HCT116 (cell line): ENCODE results near the gene ERCC4. TPM values are rescaled to one million over a fixed set of nuclear protein-coding genes. Genes with fewer than 3 reads are reported as not detected.

ENCODE experiments used
- ATAC-seq: fragments of 200-7000 bp; cut with Tn5 transposase; 2 replicates; pipeline ENCODE4 v1.9.1; 2020; ENCODE audit warnings: mild to moderate bottlenecking, moderate library complexity
- BruUV-seq: library from RNA; stranded (reverse); fragments of 400-500 nt; replicated peaks from 2 replicates; lab custom pipeline; 2021; lab: Mats Ljungman, UMichigan
- CTCF ChIA-PET: fragments of 300-600 bp; sonication (Branson Sonifier 250); formaldehyde crosslinking; loops from one replicate; lab custom pipeline; 2021; ENCODE audit warnings: antibody characterized with exemption; lab: Charles Lee
- POLR2A ChIA-PET: fragments of 300-600, 350-600 bp; sonication (Branson Sonifier 250); formaldehyde crosslinking; loops from one replicate; lab custom pipeline; 2021; ENCODE audit warnings: antibody characterized with exemption; lab: Charles Lee
- RAD21 ChIA-PET, 2 experiments: fragments of 300-600 bp; sonication (Branson Sonifier 250); formaldehyde crosslinking; loops; one replicate each; lab custom pipeline; 2023; ENCODE audit warnings: low total read pairs in 2 of 2; ENCODE audit not compliant: uncharacterized antibody in 2 of 2, unreplicated experiment in 2 of 2, low non-redundant PET in 1 of 2; lab: Charles Lee
- DNase-seq: peaks from one replicate; pipeline ENCODE4 v3.0.0-alpha.2; 2010; ENCODE audit warnings: low read depth, low spot score
- H2AFZ ChIP-seq: fragments of 200-600 bp; shearing (Covaris generic), sonication (generic); 2 replicates; pipeline ENCODE4 v1.6.1; 2017; ENCODE audit warnings: low read depth, mixed run types, mixed read lengths, antibody characterized with exemption, low read length; ENCODE audit not compliant: poor library complexity, severe bottlenecking
- H3K27ac ChIP-seq: 2 replicates; pipeline ENCODE4 v1.5.1; 2012; ENCODE audit warnings: low read depth, low read length
- H3K27me3 ChIP-seq: fragments of 200-600 bp; sonication (generic); 2 replicates; pipeline ENCODE4 v1.6.1; 2016; ENCODE audit warnings: mixed run types, low read length, mixed read lengths; ENCODE audit not compliant: insufficient read depth
- H3K36me3 ChIP-seq, 2 experiments: fragments of 200-500 bp in 1 of 2; fragments of 200-600 bp in 1 of 2; sonication (Bioruptor generic) in 1 of 2; sonication (generic) in 1 of 2; 2 replicates each; pipeline versions ENCODE4 v1.5.1 to v1.6.1; 2014 to 2016; ENCODE audit warnings: low read length in 2 of 2, inconsistent platforms in 1 of 2, mixed read lengths in 1 of 2, mixed run types in 1 of 2; ENCODE audit not compliant: insufficient read depth in 2 of 2, control insufficient read depth in 1 of 2
- H3K4me1 ChIP-seq, 2 experiments: fragments of 200-600 bp in 1 of 2; sonication (generic) in 1 of 2; 2 replicates each; pipeline versions ENCODE4 v1.5.1 to v1.6.1; 2012 to 2017; ENCODE audit warnings: low read length in 2 of 2, inconsistent platforms in 1 of 2, mild to moderate bottlenecking in 1 of 2, mixed read lengths in 1 of 2, mixed run types in 1 of 2, moderate library complexity in 1 of 2; ENCODE audit not compliant: insufficient read depth in 2 of 2, control insufficient read depth in 1 of 2
- H3K4me2 ChIP-seq: fragments of 200-600 bp; sonication (generic); 2 replicates; pipeline ENCODE4 v1.6.1; 2017; ENCODE audit warnings: mixed run types, low read length, mixed read lengths
- H3K4me3 ChIP-seq, 2 experiments: fragments of 200-600 bp in 1 of 2; sonication (generic) in 1 of 2; replicated peaks in 1 of 2; 2 replicates each; pipeline ENCODE4 v1.5.1; 2011 to 2016; ENCODE audit warnings: low read length in 2 of 2, control low read depth in 1 of 2, low read depth in 1 of 2, mild to moderate bottlenecking in 1 of 2, mixed read lengths in 1 of 2, mixed run types in 1 of 2
- H3K79me2 ChIP-seq: fragments of 200-600 bp; sonication (generic); 2 replicates; pipeline ENCODE4 v1.6.1; 2017; ENCODE audit warnings: mild to moderate bottlenecking, mixed run types, low read length, moderate library complexity, mixed read lengths; ENCODE audit not compliant: insufficient read depth
- H3K9ac ChIP-seq: fragments of 200-600 bp; sonication (generic); 2 replicates; pipeline ENCODE4 v1.6.1; 2016; ENCODE audit warnings: low read length, mixed read lengths
- H3K9me2 ChIP-seq: fragments of 200-600 bp; sonication (generic), shearing (Covaris generic); 2 replicates; pipeline ENCODE4 v1.6.1; 2017; ENCODE audit warnings: mixed run types, mild to moderate bottlenecking, moderate library complexity; ENCODE audit not compliant: insufficient read depth
- H3K9me3 ChIP-seq, 2 experiments: fragments of 200-500 bp in 1 of 2; fragments of 200-600 bp in 1 of 2; sonication (Bioruptor generic) in 1 of 2; sonication (generic) in 1 of 2; 2 replicates each; pipeline ENCODE4 v1.6.1; 2014 to 2017; ENCODE audit warnings: low read length in 2 of 2, mixed read lengths in 2 of 2, inconsistent platforms in 1 of 2, low read depth in 1 of 2, mild to moderate bottlenecking in 1 of 2, mixed run types in 1 of 2, moderate library complexity in 1 of 2; ENCODE audit not compliant: control insufficient read depth in 1 of 2, insufficient read depth in 1 of 2
- H4K20me1 ChIP-seq: fragments of 200-600 bp; sonication (generic), shearing (Covaris generic); 2 replicates; pipeline ENCODE4 v1.6.1; 2017; ENCODE audit warnings: mixed run types, mild to moderate bottlenecking, moderate library complexity; ENCODE audit not compliant: insufficient read depth
- CBX3 ChIP-seq: IDR thresholded peaks from 2 replicates; pipeline ENCODE4 v1.6.1; 2012; ENCODE audit warnings: low read depth
- FOSL1 ChIP-seq: IDR thresholded peaks from 2 replicates; pipeline ENCODE4 v1.6.1; 2012; ENCODE audit warnings: low read depth
- POLR2A ChIP-seq: IDR thresholded peaks from 2 replicates; pipeline ENCODE4 v1.7.0; 2011; ENCODE audit warnings: borderline replicate concordance; ENCODE audit not compliant: insufficient read depth, insufficient read length; ENCODE audit errors: extremely low read depth
- intact Hi-C: fragments of 100-400 bp; cut with micrococcal nuclease; formaldehyde crosslinking; loops from 2 replicates; pipeline ENCODE4 v1.10.0; 2022
- total RNA-seq: library from RNA; stranded (reverse); gene quantifications from one replicate; pipeline ENCODE4 v1.2.1, GENCODE V29; 2021; ENCODE audit not compliant: unreplicated experiment
- TF ChIP-seq, protein P1 (sequence below): IDR thresholded peaks from 2 replicates; pipeline ENCODE4 v1.6.1; 2012; ENCODE audit warnings: low read depth
- TF ChIP-seq, protein P2 (sequence below): IDR thresholded peaks from 2 replicates; pipeline ENCODE4 v1.6.1; 2012

The ERCC4 gene
- total RNA-seq, 1 experiment from 2014 or later, result 10.4 TPM

DNA sequence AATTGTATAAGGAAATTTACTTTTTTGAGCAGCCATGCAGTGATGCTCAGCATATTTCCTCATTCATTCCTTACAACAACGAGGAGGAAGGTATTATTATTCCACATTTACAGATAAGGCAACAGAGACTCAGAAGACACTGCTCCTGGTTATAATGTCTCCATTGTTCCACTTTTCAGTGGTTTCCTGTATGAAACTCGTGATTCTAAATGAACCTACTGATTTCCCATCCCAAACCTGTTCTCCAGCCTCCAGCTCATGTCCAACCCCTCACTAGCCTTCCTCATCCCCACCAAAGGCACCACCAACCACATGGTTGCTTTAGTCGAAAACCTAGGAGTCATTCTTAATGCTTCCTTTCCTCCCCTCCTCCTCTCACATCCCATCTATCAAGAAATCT is 12.5 kb upstream of the ERCC4 start:
- BruUV-seq, result no TSS peak
- Histone ChIP-seq H3K27ac (no peak overlapping the region), H3K4me1 (no peaks in the 10 kb centered on the region), H3K4me3 (no peak overlapping the region), H2AFZ (no peak overlapping the region), H3K9me2 (no peaks in the 10 kb centered on the region), H3K9me3 (0 out of 4 replicates have a peak, but pooled peaks cover 0 to 4% of the 10 kb centered on the region in 2 experiments), H4K20me1 (no peaks in the 10 kb centered on the region), H3K27me3 (no peaks in the 10 kb centered on the region), H3K4me2 (no peak overlapping the region), H3K36me3 (no peaks in the 10 kb centered on the region), H3K9ac (no peak overlapping the region), H3K79me2 (no peaks in the 10 kb centered on the region)
- ChIA-PET RAD21 (no interaction called here), POLR2A (no interaction called here), CTCF (interaction anchor here (3.4 kb wide), 1 partner anchor 12 kb away, joined by 18 read pairs; the partner anchor contains the start of gene ERCC4)
- ATAC-seq (no peak), DNase-seq (no peak)
- TF ChIP-seq FOSL1, result no peak
- intact Hi-C loops, result no loop called here

DNA sequence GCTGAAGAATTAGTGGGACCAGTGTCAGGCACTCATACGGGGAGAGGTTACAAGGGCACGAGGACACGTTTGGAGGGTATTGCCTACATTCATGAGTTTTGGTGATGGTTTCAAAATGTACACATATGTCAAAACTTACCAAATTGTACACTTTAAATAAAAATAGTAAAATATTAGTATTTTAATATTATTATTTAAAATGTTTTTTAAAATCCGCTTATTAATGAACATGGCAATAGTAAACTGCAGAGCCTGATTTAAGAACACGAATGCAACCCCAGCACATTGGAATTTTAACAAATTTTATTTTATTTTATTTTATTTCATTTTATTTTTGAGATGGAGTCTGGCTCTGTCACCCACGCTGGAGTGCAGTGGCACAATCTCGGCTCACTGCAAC is 10.9 kb upstream of the ERCC4 start:
- ChIA-PET CTCF (interaction anchor here (3.4 kb wide), 1 partner anchor 11 kb away, joined by 18 read pairs; the partner anchor contains the start of gene ERCC4), RAD21 (no interaction called here), POLR2A (no interaction called here)
- Histone ChIP-seq H2AFZ (no peak overlapping the region), H3K79me2 (no peaks in the 10 kb centered on the region), H3K4me3 (no peak overlapping the region), H4K20me1 (no peaks in the 10 kb centered on the region), H3K4me1 (no peaks in the 10 kb centered on the region), H3K27ac (no peak overlapping the region), H3K9ac (no peak overlapping the region), H3K4me2 (no peak overlapping the region), H3K9me3 (0 out of 4 replicates have a peak, but pooled peaks cover 0 to 4% of the 10 kb centered on the region in 2 experiments), H3K36me3 (no peaks in the 10 kb centered on the region), H3K9me2 (no peaks in the 10 kb centered on the region), H3K27me3 (no peaks in the 10 kb centered on the region)
- ATAC-seq (no peak), DNase-seq (no peak)
- no TSS peak for BruUV-seq
- TF ChIP-seq CBX3 (no peak), FOSL1 (no peak), POLR2A (no peak)
- TF ChIP-seq, protein P1, sequence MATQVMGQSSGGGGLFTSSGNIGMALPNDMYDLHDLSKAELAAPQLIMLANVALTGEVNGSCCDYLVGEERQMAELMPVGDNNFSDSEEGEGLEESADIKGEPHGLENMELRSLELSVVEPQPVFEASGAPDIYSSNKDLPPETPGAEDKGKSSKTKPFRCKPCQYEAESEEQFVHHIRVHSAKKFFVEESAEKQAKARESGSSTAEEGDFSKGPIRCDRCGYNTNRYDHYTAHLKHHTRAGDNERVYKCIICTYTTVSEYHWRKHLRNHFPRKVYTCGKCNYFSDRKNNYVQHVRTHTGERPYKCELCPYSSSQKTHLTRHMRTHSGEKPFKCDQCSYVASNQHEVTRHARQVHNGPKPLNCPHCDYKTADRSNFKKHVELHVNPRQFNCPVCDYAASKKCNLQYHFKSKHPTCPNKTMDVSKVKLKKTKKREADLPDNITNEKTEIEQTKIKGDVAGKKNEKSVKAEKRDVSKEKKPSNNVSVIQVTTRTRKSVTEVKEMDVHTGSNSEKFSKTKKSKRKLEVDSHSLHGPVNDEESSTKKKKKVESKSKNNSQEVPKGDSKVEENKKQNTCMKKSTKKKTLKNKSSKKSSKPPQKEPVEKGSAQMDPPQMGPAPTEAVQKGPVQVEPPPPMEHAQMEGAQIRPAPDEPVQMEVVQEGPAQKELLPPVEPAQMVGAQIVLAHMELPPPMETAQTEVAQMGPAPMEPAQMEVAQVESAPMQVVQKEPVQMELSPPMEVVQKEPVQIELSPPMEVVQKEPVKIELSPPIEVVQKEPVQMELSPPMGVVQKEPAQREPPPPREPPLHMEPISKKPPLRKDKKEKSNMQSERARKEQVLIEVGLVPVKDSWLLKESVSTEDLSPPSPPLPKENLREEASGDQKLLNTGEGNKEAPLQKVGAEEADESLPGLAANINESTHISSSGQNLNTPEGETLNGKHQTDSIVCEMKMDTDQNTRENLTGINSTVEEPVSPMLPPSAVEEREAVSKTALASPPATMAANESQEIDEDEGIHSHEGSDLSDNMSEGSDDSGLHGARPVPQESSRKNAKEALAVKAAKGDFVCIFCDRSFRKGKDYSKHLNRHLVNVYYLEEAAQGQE, result no peak
- TF ChIP-seq, protein P2, sequence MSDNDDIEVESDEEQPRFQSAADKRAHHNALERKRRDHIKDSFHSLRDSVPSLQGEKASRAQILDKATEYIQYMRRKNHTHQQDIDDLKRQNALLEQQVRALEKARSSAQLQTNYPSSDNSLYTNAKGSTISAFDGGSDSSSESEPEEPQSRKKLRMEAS, result no peak
- intact Hi-C loops, result no loop called here
